Activated T-helper 1 cell treated with anti-CD3 and anti-CD28 coated beads, Interleukin-12 subunit alpha, Interleukin-12 subunit beta, Interleukin-2, Interleukin-4 antibody, amounts not matched to agents 30 ng/mL and 10 ng/mL and 1 ng/mL, durations not matched to agents 14 hours and 24 hours and 36 hours (primary cell): Measurements from ENCODE around the gene INS. TPM values are rescaled to one million over a fixed set of nuclear protein-coding genes. Genes with fewer than 3 reads are reported as not detected.

Experiments used
- DNase-seq: peaks from one replicate; pipeline ENCODE4 v3.0.0; 2021; ENCODE audit warnings: low spot score
- H3K27ac Mint-ChIP-seq: one replicate; pipeline ENCODE4 v1.8.0; 2021; ENCODE audit warnings: mild to moderate bottlenecking, mixed read lengths
- H3K27me3 Mint-ChIP-seq: one replicate; pipeline ENCODE4 v1.8.0; 2022; ENCODE audit warnings: mild to moderate bottlenecking, moderate library complexity, mixed read lengths; ENCODE audit not compliant: insufficient read depth
- H3K36me3 Mint-ChIP-seq: one replicate; pipeline ENCODE4 v1.8.0; 2021; ENCODE audit warnings: low read depth, mixed read lengths
- H3K4me1 Mint-ChIP-seq: one replicate; pipeline ENCODE4 v1.8.0; 2021; ENCODE audit warnings: low read depth, mixed read lengths
- H3K4me3 Mint-ChIP-seq: one replicate; pipeline ENCODE4 v1.8.0; 2021; ENCODE audit warnings: mild to moderate bottlenecking, moderate library complexity, mixed read lengths
- H3K9me3 Mint-ChIP-seq: one replicate; pipeline ENCODE4 v1.8.0; 2021; ENCODE audit warnings: mixed read lengths
- intact Hi-C: fragments of 100-400 bp; cut with micrococcal nuclease; formaldehyde crosslinking; loops from one replicate; pipeline ENCODE4 v1.15.1; 2024
- total RNA-seq: library from RNA; stranded (reverse); gene quantifications from 2 replicates; pipeline ENCODE4 v1.2.3, GENCODE V29; 2022

Gene INS
- total RNA-seq: not detected in 2 replicates

GRCh38 chr11:2160736-2161259 lies at the start of gene INS:
Gene INS, minus strand, starts transcription at chr11:2161209. Its CDS starts 238 bp downstream, at chr11:2160971.
- Mint-ChIP-seq H3K4me3 (no peak within 1 kb of the TSS), H3K27me3 (no peaks in the 10 kb centered on the region)

DNA sequence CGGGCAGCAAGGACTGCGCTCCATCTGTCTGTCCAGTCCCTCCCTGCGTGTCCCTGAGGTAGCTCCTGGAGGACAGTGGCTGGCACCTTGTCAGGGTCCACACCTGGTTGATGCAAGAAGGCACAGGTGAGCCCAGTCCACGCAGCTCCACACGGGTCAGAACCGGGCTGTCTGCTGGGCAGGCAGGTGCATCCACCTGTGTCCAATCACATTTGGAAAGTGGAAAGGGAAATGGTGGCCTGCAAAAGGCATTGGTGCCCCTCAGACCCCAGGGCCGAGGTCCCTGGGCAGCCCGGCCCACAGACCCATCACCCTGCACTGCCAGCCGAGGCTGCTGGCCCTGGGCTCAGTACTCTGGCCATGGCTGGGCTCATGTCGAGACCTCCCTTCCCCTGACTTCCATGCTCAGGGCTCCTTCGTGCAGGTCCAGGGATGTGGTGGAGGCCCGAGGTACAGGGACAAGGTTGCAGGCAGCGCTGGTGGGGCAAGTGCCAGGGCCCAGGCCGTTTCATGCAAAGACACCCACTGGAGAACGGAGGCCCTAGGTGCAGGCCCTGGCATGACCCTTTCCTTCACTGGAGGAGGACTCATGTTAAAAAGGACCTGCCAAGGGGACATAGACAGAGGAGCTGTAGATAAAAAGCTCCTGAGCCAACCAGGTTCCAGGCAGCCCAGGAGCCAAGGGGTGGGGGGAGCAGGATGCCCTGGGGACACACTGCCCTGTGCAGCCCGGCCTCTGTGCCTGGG lies 49.5 kb upstream of the INS start:
- Mint-ChIP-seq H3K27me3 (no peaks in the 10 kb centered on the region), H3K4me1 (peaks cover 6% of the 10 kb centered on the region), H3K36me3 (no peaks in the 10 kb centered on the region), H3K27ac (no peak overlapping the region), H3K9me3 (no peaks in the 10 kb centered on the region), H3K4me3 (no peak overlapping the region)
- intact Hi-C loops: no loop called here
- no peak for DNase-seq

More at GRCh38 chr11:2160736-2161259, at the start of gene INS:
- Mint-ChIP-seq H3K27ac (no peak within 1 kb of the TSS), H3K9me3 (no peaks in the 10 kb centered on the region), H3K4me1 (no peaks in the 10 kb centered on the region), H3K36me3 (no peaks in the 10 kb centered on the region)
- intact Hi-C loops: no loop called here
- no peak for DNase-seq

GRCh38 chr11:2209900-2210321 lies 48.9 kb upstream of the INS start:
- Mint-ChIP-seq H3K4me1 (peaks cover 6% of the 10 kb centered on the region), H3K36me3 (no peaks in the 10 kb centered on the region), H3K4me3 (no peak overlapping the region), H3K27me3 (no peaks in the 10 kb centered on the region), H3K27ac (no peak overlapping the region), H3K9me3 (no peaks in the 10 kb centered on the region)
- intact Hi-C loops: no loop called here
- DNase-seq: no peak

- intact Hi-C loops: no loop called here
- Mint-ChIP-seq H3K9me3 (no peaks in the 10 kb centered on the region), H3K27me3 (no peaks in the 10 kb centered on the region), H3K4me1 (peaks cover 6% of the 10 kb centered on the region), H3K36me3 (no peaks in the 10 kb centered on the region), H3K27ac (no peak overlapping the region), H3K4me3 (no peak overlapping the region)
- no peak for DNase-seq
Measured at GRCh38 chr11:2209370-2209801, 48.4 kb upstream of the INS start.

- intact Hi-C loops: no loop called here
- no peak for DNase-seq
- H3K9me3 Mint-ChIP-seq: no peaks in the 10 kb centered on the region
- H3K27me3 Mint-ChIP-seq: no peaks in the 10 kb centered on the region
- H3K4me1 Mint-ChIP-seq: peaks cover 6% of the 10 kb centered on the region
- no peak overlapping the region for H3K27ac Mint-ChIP-seq
- H3K4me3 Mint-ChIP-seq: no peak overlapping the region
- no peaks in the 10 kb centered on the region for H3K36me3 Mint-ChIP-seq
Measured at GRCh38 chr11:2208691-2209369, 47.8 kb upstream of the INS start.

DNA sequence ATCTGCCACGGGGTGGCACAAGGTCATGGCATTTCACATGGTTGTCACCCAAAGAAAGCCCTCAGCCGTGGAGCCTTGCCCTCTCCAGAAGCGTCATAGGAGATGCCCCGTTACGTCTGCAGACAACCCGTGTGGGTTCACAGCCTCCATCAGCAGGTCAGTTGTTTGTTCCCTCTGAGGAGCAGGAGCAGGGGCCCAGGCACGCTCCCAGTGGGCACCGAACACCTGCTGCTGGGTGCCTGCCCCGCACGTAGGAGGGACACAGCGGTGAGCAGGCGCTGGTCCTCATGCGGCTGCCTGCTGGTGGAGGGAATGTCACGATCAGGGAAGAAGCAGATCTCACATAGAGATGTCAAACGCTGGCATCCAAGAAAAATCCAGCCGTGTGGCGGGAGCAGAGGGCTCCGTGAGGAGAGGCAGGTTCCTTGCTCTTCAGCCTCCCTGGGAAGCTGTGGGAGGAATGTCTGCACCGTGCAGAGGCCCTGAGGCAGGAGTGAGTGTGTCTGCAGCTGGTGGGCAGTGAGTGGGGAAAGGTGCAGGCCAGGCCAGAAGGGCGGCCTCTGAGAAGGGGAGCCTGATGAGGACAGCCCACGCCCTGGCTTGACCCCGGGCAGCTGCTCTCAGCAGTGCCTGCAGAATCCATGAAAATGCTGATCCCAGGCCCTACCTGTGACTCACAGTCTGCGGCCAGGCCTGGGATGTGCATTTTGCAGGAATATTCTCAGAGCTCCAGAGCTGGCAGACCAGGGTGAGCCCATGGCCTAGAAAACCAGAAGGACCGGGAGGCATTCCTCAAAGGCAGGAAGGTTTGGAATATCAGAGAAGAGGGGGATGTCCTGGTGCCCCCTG lies 47.0 kb upstream of the INS start:
- no peaks in the 10 kb centered on the region for H3K27me3 Mint-ChIP-seq
- H3K36me3 Mint-ChIP-seq: no peaks in the 10 kb centered on the region
- intact Hi-C loops: no loop called here
- H3K4me3 Mint-ChIP-seq: no peak overlapping the region
- DNase-seq: no peak
- no peaks in the 10 kb centered on the region for H3K9me3 Mint-ChIP-seq
- no peak overlapping the region for H3K27ac Mint-ChIP-seq
- no peaks in the 10 kb centered on the region for H3K4me1 Mint-ChIP-seq

- no peaks in the 10 kb centered on the region for H3K27me3 Mint-ChIP-seq
- no peaks in the 10 kb centered on the region for H3K36me3 Mint-ChIP-seq
Measured at GRCh38 chr11:2207212-2207611, 46.2 kb upstream of the INS start.

GRCh38 chr11:2205981-2206690 lies 45.1 kb upstream of the INS start:
- no peak for DNase-seq
- Mint-ChIP-seq H3K9me3 (no peaks in the 10 kb centered on the region), H3K27ac (no peak overlapping the region), H3K4me3 (no peak overlapping the region), H3K36me3 (no peaks in the 10 kb centered on the region), H3K4me1 (no peaks in the 10 kb centered on the region), H3K27me3 (no peaks in the 10 kb centered on the region)
- intact Hi-C loops: no loop called here

More at GRCh38 chr11:2207212-2207611, 46.2 kb upstream of the INS start:
- no peak for DNase-seq
- intact Hi-C loops: no loop called here
- Mint-ChIP-seq H3K4me1 (no peaks in the 10 kb centered on the region), H3K27ac (no peak overlapping the region), H3K9me3 (no peaks in the 10 kb centered on the region), H3K4me3 (no peak overlapping the region)

- Mint-ChIP-seq H3K27ac (no peak overlapping the region), H3K36me3 (no peaks in the 10 kb centered on the region), H3K9me3 (no peaks in the 10 kb centered on the region), H3K4me1 (no peaks in the 10 kb centered on the region), H3K27me3 (no peaks in the 10 kb centered on the region), H3K4me3 (no peak overlapping the region)
- DNase-seq: no peak
- intact Hi-C loops: no loop called here
Measured at GRCh38 chr11:2205214-2205720, 44.3 kb upstream of the INS start.

DNA sequence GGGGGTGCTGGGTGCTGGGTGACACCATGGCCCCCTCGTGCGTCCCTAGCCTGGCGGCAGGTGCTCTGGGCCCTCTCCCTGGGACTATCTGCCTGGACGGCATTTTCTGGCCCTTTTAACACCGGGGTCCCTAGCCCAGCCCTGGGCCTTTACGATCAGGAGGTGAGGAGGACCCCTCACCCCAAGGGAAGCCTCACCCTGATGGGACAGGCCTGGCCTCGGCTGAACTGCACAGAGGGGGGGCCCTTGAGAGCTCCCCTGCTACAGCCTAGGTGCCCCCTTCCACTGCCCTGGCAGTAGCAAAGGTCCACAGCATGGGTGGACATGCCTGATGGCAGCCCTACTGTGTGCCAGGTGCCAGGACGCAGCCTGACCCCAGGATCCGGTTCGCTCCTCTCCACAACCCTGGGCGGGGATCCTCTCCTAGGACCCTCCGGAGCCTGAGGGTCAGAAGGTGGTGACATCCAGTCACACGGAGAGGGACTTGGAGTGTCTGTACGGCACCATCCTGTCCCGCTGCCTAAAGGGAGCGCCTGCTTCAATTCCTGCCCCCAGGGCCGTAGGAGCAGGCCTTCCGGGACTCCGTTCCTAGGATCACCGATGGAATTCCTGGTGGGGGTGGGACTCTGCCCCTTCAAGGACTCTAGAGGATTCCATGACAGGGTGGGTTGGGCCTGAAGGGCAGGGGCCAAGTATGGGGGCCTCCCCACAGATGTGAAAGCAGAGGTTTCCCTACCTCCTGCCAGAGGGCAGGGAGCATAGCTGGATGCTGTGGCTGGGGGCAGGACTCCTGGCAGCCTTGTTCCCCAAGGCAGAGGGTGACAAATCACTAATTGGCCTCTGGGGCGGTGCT lies 43.6 kb upstream of the INS start:
- no peaks in the 10 kb centered on the region for H3K36me3 Mint-ChIP-seq
- no peak overlapping the region for H3K27ac Mint-ChIP-seq
- no peaks in the 10 kb centered on the region for H3K9me3 Mint-ChIP-seq
- H3K4me1 Mint-ChIP-seq: no peaks in the 10 kb centered on the region
- intact Hi-C loops: no loop called here
- H3K27me3 Mint-ChIP-seq: no peaks in the 10 kb centered on the region
- no peak overlapping the region for H3K4me3 Mint-ChIP-seq
- no peak for DNase-seq

DNA sequence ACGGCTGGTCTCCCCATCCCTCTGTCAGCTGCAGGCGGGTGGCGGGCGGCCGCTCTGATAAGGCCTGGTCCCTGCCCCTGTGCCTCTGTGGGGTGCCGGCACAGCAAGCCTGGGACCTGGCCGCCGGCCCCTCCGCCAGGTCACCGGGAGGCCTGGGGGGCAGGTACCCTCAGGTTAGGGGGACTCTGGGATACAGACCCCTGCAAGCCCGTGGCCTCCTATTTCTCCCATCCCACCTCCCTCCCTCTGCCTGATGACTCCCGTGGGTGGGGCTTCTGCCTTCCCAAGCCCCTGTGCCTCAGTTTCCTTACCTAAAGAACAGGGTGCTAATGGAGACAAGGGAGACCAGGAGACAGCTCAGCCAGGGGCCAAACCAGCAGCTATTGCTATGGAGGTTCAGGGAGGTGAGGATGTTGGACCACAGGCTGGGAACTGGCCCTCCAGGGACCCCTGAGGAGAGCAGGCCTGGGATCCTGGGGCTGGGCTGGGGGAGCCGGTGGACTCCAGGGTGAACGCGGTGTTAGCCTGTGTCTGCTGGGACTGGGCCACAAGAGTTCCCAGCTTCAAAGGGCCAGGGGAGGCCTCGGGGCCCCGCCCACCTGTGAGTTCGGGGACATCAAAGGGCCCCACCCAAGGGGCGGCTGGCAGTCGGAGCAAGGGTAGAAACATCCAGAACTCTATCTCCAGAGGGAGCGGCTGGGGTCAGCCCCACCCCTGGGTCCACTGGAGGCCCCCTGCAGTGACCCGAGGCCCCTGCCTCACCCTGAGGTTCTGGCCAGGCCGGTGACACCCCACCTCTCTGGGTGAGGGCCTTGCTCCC lies 42.6 kb upstream of the INS start:
- no peak for DNase-seq
- Mint-ChIP-seq H3K4me3 (no peak overlapping the region), H3K27ac (no peak overlapping the region), H3K27me3 (no peaks in the 10 kb centered on the region), H3K4me1 (no peaks in the 10 kb centered on the region), H3K9me3 (no peaks in the 10 kb centered on the region), H3K36me3 (no peaks in the 10 kb centered on the region)
- intact Hi-C loops: no loop called here
